NCI-H2107 (cell line): ENCODE data around the gene CBX3.
A peak's percentile ranks its signal among the peaks of the same experiment; 100 is the strongest.
"Not testable (repeated sequence)": the region's sequence is repeated elsewhere in the genome, so short reads cannot be mapped to it uniquely, and the experiment has no call there.

ENCODE experiments used
- DNase-seq: peaks from one replicate; lab custom pipeline; 2025; lab: John Stamatoyannopoulos, UW

CBX3 gene

DNA sequence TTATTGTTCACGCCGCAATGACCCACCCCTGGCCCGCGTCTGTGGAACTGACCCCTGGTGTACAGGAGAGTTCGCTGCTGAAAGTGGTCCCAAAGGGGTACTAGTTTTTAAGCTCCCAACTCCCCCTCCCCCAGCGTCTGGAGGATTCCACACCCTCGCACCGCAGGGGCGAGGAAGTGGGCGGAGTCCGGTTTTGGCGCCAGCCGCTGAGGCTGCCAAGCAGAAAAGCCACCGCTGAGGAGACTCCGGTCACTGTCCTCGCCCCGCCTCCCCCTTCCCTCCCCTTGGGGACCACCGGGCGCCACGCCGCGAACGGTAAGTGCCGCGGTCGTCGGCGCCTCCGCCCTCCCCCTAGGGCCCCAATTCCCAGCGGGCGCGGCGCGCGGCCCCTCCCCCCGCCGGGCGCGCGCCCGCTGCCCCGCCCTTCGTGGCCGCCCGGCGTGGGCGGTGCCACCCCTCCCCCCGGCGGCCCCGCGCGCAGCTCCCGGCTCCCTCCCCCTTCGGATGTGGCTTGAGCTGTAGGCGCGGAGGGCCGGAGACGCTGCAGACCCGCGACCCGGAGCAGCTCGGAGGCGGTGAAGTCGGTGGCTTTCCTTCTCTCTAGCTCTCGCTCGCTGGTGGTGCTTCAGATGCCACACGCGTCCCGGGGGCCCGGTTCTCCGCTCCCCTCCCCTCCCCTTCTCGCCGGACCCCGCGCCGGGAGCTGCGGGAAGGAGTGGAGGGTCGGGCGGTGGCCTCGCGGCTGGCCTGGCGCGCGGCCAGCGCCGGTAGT is at the start of gene CBX3:
TSS of gene CBX3 (plus strand) at position 499 of the 772 bp plus-strand sequence. CDS start 1,254 bp downstream, outside the sequence.
- peak; percentile 88 for DNase-seq

DNA sequence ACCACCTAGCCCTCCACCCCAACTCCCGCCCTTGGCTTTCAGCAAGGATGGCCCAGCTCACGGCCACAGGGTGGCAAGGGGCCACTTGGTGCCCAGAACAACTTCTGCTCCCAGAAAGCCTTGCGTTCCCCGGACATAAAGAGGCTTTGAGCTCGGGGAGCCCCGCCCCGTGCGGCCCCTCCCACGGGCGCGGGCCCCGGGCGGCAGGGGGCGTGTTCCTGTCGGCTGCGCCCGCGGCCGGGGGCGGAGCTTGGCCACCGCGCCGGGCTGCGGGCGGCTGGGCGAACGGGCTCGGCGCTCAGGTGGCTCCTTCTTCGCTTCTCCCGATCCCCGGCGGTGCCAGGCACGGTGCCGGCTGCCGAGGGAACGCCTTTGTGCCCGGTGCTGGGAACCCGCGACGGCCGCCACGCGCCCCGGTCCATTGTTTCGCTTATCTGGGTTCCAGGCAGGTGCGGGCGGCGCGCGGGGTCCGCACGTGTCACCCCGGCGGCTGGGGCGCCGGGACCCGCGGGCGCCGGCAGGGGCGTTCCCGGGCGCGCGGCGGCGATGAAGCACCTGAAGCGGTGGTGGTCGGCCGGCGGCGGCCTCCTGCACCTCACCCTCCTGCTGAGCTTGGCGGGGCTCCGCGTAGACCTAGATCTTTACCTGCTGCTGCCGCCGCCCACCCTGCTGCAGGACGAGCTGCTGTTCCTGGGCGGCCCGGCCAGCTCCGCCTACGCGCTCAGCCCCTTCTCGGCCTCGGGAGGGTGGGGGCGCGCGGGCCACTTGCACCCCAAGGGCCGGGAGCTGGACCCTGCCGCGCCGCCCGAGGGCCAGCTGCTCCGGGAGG is 49.4 kb upstream of the CBX3 start, which contains the start of gene NFE2L3:
TSS of gene NFE2L3 (plus strand) at position 246 of the 829 bp plus-strand sequence. CDS start at position 547, 301 bp downstream.
- peak; percentile 82 for DNase-seq

DNA sequence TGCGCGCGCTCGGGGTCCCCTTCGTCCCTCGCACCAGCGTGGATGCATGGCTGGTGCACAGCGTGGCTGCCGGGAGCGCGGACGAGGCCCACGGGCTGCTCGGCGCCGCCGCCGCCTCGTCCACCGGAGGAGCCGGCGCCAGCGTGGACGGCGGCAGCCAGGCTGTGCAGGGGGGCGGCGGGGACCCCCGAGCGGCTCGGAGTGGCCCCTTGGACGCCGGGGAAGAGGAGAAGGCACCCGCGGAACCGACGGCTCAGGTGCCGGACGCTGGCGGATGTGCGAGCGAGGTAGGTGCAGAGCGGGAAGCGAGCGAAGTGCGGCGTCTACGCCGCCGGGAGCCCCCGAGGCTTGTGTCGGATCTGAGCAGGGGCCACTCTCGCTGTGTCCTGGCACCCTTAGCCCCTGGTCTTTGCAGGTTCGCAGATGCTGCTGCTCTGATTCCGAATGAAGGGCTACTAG is 48.7 kb upstream of the CBX3 start:
- DNase-seq: not testable (repeated sequence)

DNA sequence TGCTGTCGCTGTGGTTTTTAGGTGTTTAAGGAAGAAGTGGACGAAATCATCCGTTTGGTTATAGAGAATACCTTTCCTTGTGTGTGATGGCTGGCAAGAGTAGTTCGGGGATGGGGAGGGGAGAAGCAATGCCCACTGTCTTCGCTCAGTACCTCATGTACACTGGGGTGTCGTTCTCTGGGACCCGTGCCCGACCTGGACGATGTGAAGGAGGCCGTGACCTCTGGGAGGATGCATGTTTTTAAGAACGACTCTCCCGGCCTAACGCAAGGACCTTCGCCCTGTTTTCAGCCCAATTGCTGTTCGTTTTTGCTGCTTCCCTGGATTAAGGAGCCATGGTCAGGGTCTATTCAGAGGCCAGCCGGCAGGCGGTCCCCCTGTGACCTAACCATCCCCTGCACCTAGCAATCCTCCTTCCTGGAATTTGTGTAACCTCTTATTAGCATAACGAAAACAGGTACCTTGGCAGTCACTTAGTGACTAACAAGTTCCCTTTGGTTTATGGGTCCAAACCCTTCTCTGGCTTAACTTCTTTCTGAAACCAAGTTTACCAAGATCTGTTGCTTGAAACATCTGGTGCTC is 48.2 kb upstream of the CBX3 start:
- DNase-seq: no peak

DNA sequence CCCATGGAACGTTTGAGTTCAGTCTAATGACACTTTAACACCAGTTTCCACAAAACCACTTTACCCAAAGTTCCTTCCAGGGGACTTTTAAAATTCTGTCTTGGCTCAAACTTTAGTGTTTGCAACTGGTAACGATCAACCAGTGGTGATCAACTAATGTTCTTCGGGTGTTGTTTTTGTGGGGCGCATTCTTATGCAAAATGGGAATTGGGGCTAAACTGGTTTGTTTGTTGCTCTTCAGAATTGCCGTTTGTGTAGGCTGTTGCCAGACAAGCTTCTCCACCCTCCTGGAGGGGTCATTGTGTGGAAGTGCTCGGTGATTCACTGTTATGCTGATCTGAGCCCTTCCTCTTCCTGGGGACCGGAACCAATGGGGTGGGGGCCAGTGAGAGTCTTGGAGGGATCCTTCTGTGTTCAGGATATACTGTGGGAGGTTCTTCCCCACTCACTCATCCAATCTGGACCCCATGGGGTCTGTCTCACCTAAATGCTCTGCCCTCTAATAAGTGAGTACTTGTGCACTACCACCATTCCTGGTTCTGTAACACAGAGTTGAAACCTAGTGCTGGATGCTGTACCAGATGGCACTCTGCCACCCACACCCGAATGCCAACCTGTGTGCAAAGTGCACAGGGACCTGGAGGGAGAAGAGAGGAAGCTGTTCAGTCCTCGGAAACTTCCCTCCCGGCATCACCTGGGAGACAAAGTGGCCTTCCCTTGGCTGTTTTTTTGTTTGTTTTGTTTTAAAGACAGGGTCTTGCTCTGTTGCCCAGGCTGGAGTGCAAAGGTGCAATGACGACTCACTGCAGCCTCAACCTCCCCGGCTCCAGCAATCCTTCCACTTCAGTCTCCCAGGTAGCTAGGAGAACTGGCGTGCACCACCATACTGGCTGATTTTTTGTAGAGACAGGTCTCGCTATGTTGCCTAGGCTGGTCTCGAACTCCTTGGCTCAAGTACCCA is 47.4 kb upstream of the CBX3 start:
- no peak for DNase-seq

DNA sequence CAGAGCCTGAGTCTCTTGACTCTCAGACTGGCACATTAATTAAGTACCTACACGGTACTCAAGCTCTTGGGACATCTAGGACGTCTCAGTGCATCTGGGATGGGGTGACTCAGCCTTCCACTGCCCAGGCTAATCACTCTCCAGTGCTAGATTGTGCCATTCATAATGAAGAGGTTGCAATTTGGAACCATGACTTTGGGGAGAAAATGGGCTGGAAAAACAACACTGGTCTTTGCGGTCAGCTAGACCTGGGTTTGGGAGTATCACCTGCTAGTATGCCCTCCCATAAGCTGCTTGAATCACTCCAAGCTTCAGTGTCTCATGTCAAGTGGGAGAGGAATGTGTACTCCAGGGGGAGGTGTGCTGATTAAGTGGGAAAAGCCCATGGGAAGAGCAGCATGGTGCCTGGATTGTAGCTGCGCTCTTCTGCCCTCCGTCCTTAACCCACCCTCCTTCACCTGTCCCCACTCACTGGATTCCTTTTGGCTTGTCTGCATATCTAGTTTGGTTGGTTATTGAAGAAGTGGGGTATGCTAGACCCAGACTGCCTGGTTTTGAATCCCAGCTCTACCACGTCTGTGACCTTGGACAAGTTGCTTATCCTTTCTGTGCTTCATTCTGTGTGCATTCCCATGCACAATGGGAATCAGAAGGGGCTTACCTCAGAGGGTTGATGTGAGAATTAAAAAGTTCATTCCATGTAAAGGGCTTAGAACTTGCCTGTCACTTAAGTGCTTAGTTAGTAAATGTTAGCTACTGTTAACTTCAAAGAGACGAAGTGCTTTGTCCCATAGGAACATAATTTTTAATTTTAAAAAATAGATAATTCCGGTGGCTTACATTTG is 45.8 kb upstream of the CBX3 start:
- no peak for DNase-seq

DNA sequence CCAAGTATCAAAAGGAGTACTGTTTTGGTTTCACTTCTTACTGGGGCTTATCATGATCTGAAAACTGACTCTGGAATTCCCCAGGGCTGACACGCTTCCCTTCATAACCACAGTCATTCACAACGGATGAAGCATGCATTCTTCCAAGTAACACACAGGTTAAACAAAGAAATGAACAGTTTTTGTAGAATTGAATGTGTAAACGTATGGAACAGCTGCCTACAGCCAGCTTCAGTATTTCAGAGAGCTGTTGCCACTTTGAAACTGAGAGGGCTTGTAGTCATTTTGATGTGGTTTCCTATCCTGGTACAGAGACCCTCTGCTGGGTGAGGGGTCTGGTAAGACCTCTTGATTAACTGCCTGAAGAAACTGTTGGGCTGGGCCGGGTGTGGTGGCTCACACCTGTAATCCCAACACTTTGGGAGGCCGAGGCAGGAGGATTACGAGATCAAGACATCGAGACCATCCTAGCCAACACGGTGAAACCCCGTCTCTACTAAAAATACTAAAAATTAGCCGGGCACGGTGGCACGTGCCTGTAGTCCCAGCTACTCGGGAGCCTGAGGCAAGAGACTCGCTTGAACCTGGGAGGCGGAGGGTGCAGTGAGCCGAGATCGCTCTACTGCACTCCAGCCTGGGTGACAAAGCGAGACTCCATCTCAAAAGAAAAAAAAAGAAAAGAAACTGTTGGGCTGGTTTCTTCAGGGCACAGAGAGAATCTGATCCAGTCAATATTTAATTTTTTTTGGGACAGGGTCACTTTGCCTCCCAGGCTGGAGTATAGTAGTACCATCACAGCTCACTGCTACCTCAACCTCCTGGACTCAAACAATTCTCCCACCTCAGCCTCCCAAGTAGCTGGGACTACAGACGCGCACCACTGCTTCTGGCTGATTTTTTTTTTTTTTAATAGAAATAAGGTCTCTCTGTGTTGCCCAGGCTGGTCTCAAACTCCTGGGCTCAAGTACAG is 44.8 kb upstream of the CBX3 start:
- no peak for DNase-seq

DNA sequence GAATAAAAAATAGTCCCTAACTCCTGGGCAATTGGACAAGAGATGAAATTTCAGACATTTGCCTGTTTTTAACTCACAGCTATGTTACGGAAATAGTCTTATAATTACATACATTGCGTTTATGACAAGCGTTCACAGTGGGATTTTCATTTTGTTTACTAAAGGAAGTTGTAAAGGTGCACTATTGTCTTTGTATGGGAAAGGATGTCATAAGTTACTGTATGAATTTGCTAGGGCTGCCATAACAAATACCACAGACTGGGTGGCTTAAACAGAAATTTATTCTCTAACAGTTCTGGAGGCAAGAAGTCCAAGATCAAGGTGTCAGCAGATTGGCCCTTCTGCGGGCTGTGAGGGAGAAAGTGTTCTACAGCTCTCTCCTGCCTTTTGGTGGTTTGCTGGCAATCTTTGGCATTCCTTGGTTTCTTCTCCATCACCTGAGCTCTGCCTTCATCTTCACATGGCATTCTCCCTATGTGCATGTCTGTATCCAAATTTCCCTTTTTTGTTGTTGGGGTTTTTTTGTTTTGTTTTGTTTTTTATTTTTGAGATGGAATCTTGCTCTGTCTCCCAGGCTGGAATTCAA is 43.9 kb upstream of the CBX3 start:
- DNase-seq: no peak

DNA sequence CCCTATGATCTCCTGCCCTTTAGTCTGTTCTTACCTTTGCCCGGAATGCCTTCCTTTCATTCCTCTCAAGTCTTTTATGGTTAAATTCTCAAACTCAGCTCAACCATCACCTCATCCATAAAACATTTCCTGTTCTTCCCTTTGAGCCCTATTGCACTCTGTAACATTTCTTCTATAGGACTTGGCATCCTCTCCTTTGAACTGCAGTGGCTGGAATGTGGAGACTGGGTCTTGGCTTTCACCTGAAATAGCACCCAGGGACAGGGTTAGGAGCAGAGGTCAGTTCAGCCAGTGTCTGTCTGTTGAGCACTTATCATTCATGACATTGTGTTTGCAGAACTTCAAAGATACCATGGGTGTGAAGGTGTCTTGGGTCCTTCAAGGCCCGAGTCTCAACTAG is 42.3 kb upstream of the CBX3 start:
- no peak for DNase-seq

DNA sequence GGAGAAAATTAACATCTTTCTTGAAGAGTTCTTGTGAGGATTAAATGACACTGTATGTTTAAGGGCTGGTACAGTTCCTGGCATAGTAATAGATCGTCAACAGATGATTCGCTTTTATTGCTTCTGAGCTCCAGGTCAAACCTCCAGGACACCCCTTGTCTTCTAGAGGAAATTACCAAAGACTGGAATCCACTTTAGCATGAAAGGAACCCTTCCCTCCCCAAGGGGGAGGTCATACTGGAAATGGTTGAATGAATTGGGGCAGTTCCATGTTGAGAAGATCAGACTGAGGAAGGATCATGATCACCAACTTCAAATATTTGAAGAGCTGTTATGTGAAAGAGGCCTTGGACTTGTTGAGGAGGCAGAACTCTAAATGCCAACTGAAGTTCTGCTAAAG is 40.6 kb upstream of the CBX3 start:
- DNase-seq: no peak

DNA sequence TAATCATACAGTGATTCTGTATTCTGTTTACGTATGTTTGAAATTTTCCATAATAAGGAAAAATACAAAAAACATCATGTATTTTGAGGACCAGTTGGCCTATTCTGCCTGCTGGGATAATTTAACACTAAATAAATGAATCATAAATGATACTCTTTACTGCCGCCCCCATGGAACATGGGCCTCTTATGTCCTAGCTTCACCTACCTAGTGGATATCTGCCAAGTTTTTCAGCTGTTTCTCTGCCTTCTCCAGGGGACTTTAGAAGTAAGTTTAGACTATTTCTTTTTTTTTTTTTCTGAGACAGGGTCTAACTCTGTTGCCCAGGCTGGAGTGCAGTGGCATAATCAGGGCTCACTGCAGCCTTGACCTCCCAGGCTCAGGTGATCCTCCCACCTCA is 39.1 kb upstream of the CBX3 start:
- no peak for DNase-seq

DNA sequence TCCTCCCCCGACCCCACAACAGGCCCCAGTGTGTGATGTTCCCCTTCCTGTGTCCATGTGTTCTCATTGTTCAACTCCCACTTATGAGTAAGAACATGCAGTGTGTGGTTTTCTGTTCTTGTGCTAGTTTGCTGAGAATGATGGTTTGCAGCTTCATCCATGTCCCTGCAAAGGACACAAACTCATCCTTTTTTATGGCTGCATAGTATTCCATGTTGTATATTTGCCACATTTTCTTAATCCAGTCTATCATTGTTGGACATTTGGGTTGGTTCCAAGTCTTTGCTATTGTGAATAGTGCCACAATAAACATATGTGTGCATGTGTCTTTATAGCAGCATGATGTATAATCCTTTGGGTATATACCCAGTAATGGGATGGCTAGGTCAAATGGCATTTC is 37.7 kb upstream of the CBX3 start:
- not testable (repeated sequence) for DNase-seq

DNA sequence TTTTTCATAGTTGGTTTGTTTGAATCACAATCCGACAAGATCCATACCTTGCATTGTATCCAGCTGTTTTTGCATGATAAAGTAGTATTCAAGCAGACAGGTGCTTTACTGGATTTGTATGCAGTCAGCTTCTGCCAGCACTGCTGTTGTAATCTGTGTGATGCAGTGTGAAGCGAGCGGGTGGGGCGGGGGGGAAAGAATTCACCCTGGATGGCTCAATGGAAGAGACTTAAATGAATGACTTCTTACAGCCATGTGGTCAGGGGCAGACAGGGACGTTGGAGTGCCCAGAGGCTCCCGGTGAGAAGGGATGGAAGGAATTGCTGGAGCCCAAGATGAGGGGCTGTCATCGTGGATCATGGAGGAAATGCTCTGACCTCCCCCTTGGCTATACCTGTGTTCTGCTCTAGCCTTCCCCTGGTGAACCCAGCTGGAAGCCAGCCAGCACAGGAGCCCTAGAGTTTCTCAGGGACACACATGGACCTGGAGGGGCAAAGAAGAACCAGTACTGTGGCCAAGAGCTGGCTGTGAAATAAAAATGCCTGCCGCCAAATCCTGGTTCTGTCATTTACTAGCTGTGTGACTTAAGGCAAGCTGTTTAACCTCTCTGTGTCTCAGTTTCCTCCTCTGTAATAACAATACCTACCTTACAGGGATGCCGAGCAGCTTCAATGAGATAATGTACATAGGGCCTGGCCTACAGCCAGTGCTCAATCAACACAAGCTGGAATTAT is 35.4 kb upstream of the CBX3 start:
- no peak for DNase-seq

DNA sequence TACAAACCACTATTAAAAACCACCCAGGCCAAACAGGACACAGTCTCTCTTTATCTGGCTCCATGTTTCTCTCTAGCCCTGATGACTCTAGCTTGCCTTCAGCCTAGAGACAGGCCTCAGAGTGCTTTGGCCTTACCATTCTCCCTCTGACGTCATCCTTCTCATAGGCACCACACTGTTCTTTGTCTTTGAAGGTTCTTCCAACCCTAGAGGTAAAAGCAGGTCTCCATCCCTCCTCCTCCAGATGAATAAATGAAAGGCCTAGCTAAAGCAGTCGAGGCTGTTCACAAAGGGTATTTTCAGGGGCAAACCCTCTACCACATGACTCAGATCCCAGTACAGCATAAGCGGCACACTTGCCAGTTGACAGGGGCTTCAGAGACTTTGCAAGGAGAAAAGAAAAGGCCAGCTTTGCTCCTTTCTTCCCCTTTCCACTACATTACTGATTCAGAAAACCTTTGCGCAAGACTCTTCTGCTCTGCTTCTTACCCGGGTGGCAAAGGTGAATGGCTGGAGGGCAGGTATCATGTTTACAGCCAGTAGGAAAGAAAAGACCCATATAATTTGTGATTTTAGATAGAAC is 34.8 kb upstream of the CBX3 start:
- DNase-seq: no peak

DNA sequence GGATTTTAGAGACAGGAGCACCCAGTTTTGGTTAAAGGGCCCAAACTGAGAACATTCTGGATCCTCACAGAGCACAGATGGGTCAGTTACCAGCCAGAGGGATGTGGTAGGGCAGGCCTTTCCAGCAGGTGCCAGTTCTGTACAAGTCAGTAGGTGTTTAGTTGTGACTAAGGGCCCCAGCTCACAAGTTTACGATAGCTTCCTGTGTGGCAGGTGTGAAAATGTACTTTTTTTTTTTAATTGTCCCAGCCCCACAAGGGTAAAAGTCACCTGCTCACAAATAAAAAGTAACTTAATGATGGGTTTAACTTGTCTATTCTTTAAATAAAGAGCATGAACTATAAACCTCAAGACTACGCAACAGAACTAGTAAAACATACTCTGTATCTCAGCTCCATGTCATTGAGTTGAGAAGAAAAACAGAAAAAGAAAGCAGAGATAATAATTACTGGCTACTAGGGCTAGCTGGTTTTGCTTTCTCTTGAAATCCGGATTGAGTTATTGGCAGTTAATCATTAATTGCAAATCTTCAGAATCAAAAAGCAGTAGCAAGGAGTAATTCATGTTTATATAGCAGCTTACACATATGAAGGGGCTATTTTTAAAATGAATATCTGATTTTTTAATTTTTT is 34.1 kb upstream of the CBX3 start:
- DNase-seq: no peak

DNA sequence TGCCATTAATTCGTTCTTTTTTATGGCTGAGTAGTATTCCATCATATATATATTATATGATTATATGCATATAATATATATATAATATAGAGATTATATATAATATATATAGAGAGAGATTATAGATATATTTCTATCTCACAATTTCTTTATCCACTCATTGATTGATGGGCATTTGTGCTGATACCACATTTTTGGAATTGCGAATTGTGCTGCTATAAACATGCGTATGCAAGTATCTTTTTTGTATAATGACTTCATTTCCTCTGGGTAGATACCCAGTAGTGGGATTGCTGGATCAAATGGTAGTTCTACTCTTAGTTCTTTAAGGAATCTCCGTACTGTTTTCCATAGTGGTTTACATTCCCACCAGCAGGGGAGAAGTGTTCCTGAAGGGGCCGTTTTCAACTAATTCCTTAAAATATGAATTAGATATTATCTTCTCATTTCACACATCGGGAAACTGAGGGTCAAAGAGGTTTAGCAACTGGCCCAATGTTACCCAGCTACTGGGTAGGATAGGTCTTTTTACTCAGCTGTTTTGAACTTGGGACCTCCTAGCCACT is 33.0 kb upstream of the CBX3 start:
- DNase-seq: no peak

DNA sequence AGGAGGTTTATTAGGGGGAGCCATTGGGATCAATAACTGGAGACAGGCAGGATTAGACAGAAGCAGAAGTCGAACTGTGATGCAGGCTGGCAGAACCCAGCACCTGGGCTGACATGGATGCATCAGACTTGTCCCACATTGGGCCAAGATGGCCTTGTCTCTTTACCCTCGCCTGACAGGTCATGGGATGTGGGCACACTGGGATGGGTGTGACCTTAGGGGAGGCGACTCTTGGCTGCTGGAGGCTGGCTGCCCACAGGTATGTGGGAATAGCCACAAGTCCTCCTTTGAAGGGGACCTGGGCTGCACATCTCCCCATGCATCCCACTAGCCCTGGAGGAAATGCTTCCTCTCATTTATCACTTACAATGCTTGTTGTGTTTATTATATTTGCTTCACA is 32.3 kb upstream of the CBX3 start:
- no peak for DNase-seq
